Measurements from ENCODE around the gene ZNF292. TPM values are rescaled to one million over a fixed set of nuclear protein-coding genes. Genes with fewer than 3 reads are reported as not detected.
"Not testable (repeated sequence)": the region's sequence is repeated elsewhere in the genome, so short reads cannot be mapped to it uniquely, and the experiment has no call there.

The ZNF292 gene
- total RNA-seq, 1 donor from 2014 or later, result 63.7 TPM

DNA sequence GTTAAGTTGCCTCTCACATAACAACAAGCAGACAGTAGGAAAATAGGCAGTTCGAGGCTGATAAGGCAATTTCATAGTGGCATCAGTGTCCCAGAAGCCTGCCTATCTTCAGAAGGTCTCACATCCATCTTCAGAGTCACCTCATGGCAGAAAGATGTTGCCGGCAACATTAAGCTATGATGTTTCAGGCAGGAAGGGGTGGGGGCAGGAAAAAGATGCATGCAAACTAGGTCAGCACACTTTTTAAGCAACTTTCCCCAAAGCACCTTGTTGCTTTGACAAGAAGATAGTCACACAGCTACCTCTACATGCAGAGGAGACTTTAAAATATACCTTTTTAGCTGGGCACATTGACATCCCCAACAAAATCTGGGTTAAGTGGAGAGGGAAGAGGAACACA lies 123.8 kb downstream of the ZNF292 start:
- DNase-seq, result no peak
- H3K27me3 Mint-ChIP-seq, result no peaks in the 10 kb centered on the region
- H3K36me3 Mint-ChIP-seq (ENCODE audit: low read depth), result no peaks in the 10 kb centered on the region
- H3K4me1 Mint-ChIP-seq, result no peaks in the 10 kb centered on the region
- H3K27ac Mint-ChIP-seq, result no peak overlapping the region
- H3K9me3 Mint-ChIP-seq, result no peaks in the 10 kb centered on the region
- intact Hi-C loops (cut with micrococcal nuclease), result no loop called here
- no peak overlapping the region for H3K4me3 Mint-ChIP-seq

DNA sequence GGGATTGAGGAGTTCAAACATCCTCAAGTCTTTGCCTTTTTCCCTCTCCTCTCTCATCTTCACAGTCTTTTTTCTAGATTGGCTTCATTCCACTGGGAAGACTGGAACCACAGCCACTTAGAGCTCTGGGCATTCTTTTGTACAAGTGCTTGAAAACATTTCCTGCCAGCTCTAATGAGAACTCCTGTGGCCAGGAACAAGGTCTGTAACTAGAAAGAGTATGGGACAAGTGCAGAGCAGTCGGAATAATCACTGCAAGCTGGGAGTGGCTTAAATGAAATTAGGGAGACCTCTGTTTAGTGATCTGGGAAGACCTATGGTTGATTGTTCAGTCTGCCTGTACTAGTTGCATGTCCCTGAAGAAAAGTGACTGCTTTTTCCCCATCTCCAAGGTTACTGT lies 126.1 kb downstream of the ZNF292 start:
- Mint-ChIP-seq H3K27me3 (peaks cover 9% of the 10 kb centered on the region), H3K4me1 (no peaks in the 10 kb centered on the region), H3K9me3 (no peaks in the 10 kb centered on the region), H3K36me3 (ENCODE audit: low read depth) (no peaks in the 10 kb centered on the region), H3K27ac (no peak overlapping the region), H3K4me3 (no peak overlapping the region)
- DNase-seq, result no peak
- intact Hi-C loops (cut with micrococcal nuclease), result no loop called here

DNA sequence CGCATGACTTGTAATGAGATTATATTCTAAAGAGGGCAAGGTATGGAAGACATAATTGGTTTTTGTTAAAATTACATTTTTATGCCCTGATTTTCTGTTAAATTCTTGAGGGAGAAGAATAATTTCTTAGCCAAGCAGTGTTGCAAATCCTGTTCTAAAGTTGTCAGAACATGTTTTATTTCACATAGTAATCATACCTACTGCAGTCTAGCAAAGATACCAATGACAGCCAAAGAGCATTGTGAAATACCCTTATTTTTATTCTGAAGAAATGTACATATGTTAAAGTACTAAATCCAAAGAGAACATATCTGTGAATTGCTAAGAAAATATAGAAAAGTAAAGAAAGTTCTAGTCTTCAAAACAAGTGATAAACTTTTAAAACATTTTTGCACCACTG lies 127.4 kb downstream of the ZNF292 start:
- H3K27me3 Mint-ChIP-seq, result peaks cover 11% of the 10 kb centered on the region
- no peak overlapping the region for H3K4me3 Mint-ChIP-seq
- no peak for DNase-seq
- intact Hi-C loops (cut with micrococcal nuclease), result no loop called here
- H3K4me1 Mint-ChIP-seq, result no peaks in the 10 kb centered on the region
- no peak overlapping the region for H3K27ac Mint-ChIP-seq
- H3K9me3 Mint-ChIP-seq, result no peaks in the 10 kb centered on the region
- no peaks in the 10 kb centered on the region for H3K36me3 Mint-ChIP-seq (ENCODE audit: low read depth)

DNA sequence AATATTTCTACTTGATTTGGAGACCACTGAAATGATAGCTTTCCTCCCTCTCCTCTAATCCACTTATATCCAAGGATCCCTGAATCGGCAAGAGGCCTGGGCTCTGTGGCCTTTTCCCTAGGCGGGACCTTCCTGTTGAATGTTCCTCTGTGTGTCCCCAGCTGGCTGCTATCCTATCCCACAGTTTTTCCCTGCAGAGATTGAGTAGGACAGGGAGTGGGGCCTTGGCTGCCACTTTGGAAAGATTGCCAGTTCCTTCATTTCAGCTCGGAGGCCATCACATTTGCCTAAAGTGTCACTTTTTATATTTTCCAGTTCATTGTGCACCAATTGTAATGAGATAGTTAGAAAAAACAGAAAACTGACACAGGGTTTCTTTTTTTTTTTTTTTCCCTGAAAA lies 128.1 kb downstream of the ZNF292 start:
- DNase-seq, result no peak
- intact Hi-C loops (cut with micrococcal nuclease), result no loop called here
- H3K4me1 Mint-ChIP-seq, result no peaks in the 10 kb centered on the region
- no peaks in the 10 kb centered on the region for H3K36me3 Mint-ChIP-seq (ENCODE audit: low read depth)
- no peak overlapping the region for H3K4me3 Mint-ChIP-seq
- H3K27ac Mint-ChIP-seq, result no peak overlapping the region
- no peaks in the 10 kb centered on the region for H3K9me3 Mint-ChIP-seq
- peaks cover 11% of the 10 kb centered on the region for H3K27me3 Mint-ChIP-seq

DNA sequence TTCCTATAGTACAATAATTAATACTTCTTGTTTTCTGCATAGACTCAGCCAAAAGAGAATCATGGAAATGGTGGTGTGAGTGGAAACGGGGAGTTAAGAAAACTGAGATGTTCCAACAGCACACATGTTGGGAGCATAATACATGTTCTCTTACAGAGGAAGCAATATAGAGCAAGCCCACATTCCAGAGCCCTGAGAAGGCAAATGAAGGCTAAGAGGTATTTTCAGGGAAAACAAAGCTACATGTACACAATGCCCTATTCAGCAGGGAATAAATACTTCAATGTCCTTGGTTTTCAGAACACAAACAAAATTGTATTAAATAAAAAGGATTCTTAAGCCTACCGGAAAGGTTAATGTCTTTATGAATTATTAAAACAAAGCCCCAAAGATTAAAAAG lies 131.9 kb downstream of the ZNF292 start:
- no peak overlapping the region for H3K4me3 Mint-ChIP-seq
- no peaks in the 10 kb centered on the region for H3K9me3 Mint-ChIP-seq
- H3K27me3 Mint-ChIP-seq, result peaks cover 16% of the 10 kb centered on the region
- H3K27ac Mint-ChIP-seq, result no peak overlapping the region
- no peaks in the 10 kb centered on the region for H3K36me3 Mint-ChIP-seq (ENCODE audit: low read depth)
- H3K4me1 Mint-ChIP-seq, result no peaks in the 10 kb centered on the region
- no peak for DNase-seq
- intact Hi-C loops (cut with micrococcal nuclease), result no loop called here

DNA sequence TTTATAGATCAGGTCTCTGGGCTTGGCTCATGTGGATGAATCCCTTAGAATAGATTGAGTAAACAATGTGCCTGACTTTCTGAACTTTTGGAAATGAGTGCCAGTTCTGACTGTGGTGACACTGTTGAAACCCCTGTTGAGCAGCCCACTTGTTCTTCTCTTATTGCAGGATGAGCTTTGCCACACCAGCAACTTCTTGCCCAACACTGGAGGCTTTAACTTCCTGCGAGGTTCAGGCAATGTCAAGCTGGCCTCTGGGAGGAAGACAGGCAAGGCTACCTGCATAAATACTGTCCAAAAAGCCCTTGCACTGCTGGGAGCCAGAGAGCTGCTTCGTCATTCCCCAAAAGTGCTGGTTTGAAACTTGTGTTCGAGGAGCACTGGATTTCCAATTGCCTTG lies 134.2 kb downstream of the ZNF292 start:
- Mint-ChIP-seq H3K27me3 (peaks cover 20% of the 10 kb centered on the region), H3K4me3 (no peak overlapping the region), H3K36me3 (ENCODE audit: low read depth) (no peaks in the 10 kb centered on the region), H3K27ac (no peak overlapping the region), H3K9me3 (no peaks in the 10 kb centered on the region), H3K4me1 (no peaks in the 10 kb centered on the region)
- intact Hi-C loops (cut with micrococcal nuclease), result no loop called here
- no peak for DNase-seq

DNA sequence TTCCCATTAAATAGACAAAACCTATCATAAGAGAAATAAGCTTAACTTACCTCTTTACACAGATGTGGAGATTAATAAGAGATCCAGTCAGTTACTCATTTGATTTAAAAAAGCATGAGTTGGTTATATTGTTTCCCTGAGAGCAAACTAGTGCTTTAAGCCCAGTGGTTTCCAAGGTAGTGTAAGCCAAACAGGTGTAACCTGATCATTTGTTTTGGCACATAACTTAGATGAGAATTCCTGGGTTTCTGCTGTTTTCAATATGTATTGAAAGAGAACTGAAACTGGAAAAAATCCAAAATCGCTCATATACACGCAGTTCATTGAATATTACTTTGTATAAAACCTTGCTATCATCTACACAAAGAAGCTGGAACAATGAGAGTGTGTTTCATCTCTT lies 136.5 kb downstream of the ZNF292 start:
- no peaks in the 10 kb centered on the region for H3K9me3 Mint-ChIP-seq
- H3K4me1 Mint-ChIP-seq, result no peaks in the 10 kb centered on the region
- no peak for DNase-seq
- no peak overlapping the region for H3K4me3 Mint-ChIP-seq
- H3K27ac Mint-ChIP-seq, result no peak overlapping the region
- intact Hi-C loops (cut with micrococcal nuclease), result no loop called here
- no peaks in the 10 kb centered on the region for H3K36me3 Mint-ChIP-seq (ENCODE audit: low read depth)
- H3K27me3 Mint-ChIP-seq, result peaks cover 12% of the 10 kb centered on the region

DNA sequence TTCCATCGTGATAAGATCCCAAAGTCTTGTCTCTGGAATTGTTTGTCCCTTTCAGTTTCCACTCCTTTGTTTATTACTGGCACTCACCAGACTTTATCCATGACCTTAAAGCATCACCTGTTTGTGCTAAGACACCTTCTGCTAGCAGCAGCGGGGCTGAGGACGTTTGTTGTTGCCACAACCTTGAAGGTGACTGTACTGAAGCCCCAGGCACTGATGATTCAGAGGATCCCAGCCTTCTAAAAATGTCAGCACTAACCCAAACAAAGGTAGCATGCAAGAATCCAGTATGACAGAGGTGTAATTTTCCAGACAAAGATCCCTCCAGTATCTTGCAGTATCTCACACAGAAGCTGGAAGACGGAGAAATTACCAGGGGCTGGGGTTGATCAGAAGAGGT lies 138.2 kb downstream of the ZNF292 start:
- no peaks in the 10 kb centered on the region for H3K9me3 Mint-ChIP-seq
- DNase-seq, result no peak
- H3K27ac Mint-ChIP-seq, result no peak overlapping the region
- peaks cover 20% of the 10 kb centered on the region for H3K27me3 Mint-ChIP-seq
- no peak overlapping the region for H3K4me3 Mint-ChIP-seq
- no peaks in the 10 kb centered on the region for H3K36me3 Mint-ChIP-seq (ENCODE audit: low read depth)
- H3K4me1 Mint-ChIP-seq, result no peaks in the 10 kb centered on the region
- intact Hi-C loops (cut with micrococcal nuclease), result no loop called here

DNA sequence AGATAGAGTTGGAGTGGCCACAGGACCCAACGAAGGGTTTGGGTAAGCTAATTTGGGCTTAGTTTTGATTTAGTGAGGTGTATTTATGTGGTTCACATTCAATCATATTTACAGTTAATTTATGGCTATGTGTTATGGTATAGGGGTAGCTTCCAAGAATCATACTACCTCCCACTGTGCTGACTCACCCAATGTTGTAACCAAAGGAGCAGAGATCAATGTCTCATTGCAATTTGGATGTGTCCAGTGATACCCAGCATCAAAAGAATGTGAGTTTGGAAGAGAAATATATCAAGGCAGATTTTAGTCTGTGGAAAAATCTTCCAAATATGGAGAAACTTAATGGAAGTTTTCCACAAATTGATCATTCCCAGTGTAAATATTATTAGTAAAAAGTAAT lies 141.8 kb downstream of the ZNF292 start:
- intact Hi-C loops (cut with micrococcal nuclease), result no loop called here
- H3K4me1 Mint-ChIP-seq, result no peaks in the 10 kb centered on the region
- H3K27me3 Mint-ChIP-seq, result peaks cover 25% of the 10 kb centered on the region
- no peak for DNase-seq
- H3K36me3 Mint-ChIP-seq (ENCODE audit: low read depth), result no peaks in the 10 kb centered on the region
- H3K27ac Mint-ChIP-seq, result no peak overlapping the region
- H3K4me3 Mint-ChIP-seq, result no peak overlapping the region
- peaks cover 1% of the 10 kb centered on the region for H3K9me3 Mint-ChIP-seq

DNA sequence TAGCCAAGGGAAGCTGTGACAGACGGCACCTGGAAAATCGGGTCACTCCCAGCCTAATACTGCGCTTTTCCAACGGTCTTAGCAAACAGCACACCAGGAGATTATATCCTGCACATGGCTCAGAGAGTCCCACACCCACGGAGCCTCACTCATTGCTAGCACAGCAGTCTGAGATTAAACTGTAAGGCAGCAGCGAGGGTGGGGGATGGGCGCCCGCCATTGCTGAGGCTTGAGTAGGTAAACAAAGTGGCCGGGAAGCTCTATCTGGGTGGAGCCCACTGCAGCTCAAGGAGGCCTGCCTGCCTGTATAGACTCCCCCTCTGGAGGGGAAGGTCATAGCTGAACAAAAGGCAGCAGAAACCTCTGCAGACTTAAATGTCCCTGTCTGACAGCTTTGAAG lies 145.9 kb downstream of the ZNF292 start:
- peaks cover 28% of the 10 kb centered on the region for H3K27me3 Mint-ChIP-seq
- H3K4me3 Mint-ChIP-seq, result not testable (repeated sequence)

DNA sequence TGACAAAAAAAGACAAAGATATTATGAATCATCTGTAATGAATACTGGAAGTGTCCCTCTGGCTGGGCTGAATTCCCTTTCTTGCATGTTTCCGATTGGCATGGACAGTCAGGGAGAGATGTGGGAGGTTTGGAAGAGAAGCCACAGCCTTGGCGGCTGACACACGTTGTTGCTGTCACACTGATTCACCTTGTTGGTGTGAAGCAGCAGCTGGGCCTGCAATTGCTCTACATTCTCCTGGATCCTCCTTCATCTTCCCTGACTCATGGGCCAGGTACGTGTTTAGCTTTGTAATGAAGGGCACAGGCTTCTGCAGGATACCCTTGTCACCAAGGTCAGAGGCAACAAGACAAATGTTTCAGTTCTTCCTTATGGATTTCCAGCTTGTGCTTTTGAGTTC lies 153.6 kb downstream of the ZNF292 start:
- Mint-ChIP-seq H3K9me3 (peaks cover 3% of the 10 kb centered on the region), H3K4me1 (no peaks in the 10 kb centered on the region), H3K4me3 (no peak overlapping the region), H3K36me3 (ENCODE audit: low read depth) (no peaks in the 10 kb centered on the region), H3K27me3 (peaks cover 18% of the 10 kb centered on the region), H3K27ac (no peak overlapping the region)
- intact Hi-C loops (cut with micrococcal nuclease), result no loop called here
- no peak for DNase-seq

More for the DNA sequence above, 145.9 kb downstream of the ZNF292 start:
- DNase-seq; H3K4me1 Mint-ChIP-seq; intact Hi-C loops (cut with micrococcal nuclease); H3K36me3 Mint-ChIP-seq (ENCODE audit: low read depth); H3K27ac Mint-ChIP-seq: not testable (repeated sequence)
- H3K9me3 Mint-ChIP-seq, result peaks cover 13% of the 10 kb centered on the region

DNA sequence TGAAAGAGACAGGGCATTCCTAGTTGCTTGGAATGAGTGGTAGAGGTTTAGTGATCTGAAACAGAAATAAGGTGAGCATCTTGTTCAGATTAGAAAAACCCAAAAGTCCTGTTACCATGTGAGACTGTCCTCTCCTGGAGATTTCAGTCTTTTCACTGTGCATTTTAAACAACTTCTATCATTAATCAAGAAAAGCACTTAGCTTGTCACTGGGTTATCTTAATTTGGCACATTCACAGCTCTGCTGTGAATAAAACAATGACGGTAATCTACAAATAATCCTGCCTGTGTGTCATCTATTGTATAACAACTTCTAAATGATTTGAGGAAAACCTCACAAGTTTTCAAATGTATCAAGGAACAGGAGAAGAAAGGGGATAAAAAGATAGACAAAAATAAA lies 157.5 kb downstream of the ZNF292 start:
- Mint-ChIP-seq H3K27ac (no peak overlapping the region), H3K36me3 (ENCODE audit: low read depth) (no peaks in the 10 kb centered on the region), H3K4me3 (no peak overlapping the region), H3K9me3 (no peaks in the 10 kb centered on the region), H3K4me1 (no peaks in the 10 kb centered on the region), H3K27me3 (peaks cover 21% of the 10 kb centered on the region)
- intact Hi-C loops (cut with micrococcal nuclease), result no loop called here
- DNase-seq, result no peak

Other genes starting within 250 kb of the ZNF292 start
- gene HTR1E, start 218.0 kb upstream of the ZNF292 start, total RNA-seq, result not detected in 2 replicates
- gene CGA, start 60.5 kb upstream of the ZNF292 start, total RNA-seq, result not detected in 2 replicates
- gene SMIM8, start 167.0 kb downstream of the ZNF292 start, total RNA-seq, result 8.1 and 10.5 TPM in 2 replicates
- not detected in 2 replicates for gene GJB7, start 173.7 kb downstream of the ZNF292 start, total RNA-seq
- gene C6orf163, start 189.2 kb downstream of the ZNF292 start, total RNA-seq, result 1.3 and 1.9 TPM in 2 replicates